SHP77 (cell line): ENCODE results near the gene CCDC97.
"Not testable (repeated sequence)": the region's sequence is repeated elsewhere in the genome, so short reads cannot be mapped to it uniquely, and the experiment has no call there.

Experiments used
- DNase-seq, 2 experiments: peaks; one replicate each; lab custom pipeline; 2025; lab: John Stamatoyannopoulos, UW

Gene CCDC97

DNA sequence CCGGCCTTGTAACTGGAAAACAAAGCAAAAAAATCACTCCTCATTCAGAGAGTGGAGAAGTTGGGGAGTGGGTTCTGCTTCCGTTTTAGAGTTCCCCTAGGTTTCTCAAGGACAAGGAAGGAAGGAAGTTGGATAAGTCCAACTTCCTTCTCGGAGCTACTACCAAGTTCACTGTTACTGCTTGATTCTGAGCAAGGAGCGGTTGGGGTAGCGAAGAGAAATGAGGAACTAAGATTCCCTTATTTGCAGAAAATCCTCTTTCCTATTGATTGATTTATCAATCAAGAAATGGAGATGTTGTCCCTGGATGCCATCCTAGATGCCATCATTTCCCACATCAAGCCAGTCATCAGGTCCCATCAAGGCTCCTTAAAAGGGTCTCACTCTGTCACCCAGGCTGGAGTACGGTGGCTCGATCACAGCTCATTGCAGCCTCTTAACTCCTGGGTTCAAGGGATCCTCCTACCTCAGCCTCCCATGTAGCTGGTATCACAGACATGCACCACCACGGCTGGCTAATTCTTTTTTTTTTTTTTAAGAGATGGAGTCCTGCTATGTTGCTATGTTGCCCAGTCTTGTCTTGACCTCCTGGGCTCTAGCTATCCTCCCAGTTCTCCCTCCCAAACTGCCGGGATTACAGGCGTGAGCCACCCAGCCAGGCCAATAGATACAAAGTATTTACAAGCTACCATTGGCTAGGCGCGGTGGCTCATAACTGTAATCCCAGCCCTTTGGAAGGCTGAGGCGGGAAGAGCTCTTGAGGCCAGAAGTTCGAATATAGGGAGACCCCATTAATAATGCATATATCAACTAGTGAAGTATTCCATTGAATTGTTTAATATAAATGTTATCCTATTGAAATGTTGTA, 54.8 kb downstream of the CCDC97 start:
- no peak for DNase-seq

DNA sequence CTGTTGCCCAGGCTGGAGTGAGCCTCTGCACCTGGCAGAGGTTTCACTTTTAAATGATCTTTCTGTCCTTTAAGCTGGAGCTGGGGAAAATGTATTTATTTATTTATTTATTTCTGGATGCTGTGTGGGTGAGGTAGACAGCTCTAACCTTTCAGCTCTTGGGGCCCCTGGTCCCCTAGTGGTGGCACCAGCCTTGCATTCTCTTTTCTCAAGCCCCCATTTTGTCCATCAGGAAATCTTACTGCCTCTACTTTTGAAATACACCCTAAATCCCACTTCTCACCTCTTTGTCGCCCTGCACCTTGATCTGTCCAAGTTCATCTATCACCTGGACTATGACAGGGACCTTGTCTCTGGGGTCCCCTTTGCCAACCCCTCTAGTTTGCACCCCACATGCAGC, 56.1 kb downstream of the CCDC97 start:
- DNase-seq = no peak

DNA sequence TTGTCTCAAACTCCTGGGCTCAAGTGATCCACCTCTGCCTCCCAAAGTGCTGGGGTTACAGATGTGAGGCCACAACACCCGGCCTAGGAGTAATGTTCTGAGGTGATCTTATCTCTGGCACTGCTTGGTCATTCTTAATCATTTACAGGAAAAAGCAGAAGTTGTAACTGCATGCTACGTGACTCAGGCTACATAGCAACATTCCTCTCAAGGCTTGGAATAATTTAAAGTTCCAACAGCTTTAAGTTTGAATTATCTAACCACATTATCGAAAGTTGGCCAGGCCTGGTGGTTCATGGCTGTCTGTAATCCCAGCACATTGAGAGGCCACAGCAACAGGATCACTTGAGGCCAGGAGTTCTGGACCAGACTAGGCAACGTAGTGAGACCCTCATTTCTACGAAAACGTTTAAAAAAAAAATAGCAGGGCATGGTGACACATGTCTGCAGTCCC, 57.9 kb downstream of the CCDC97 start:
- no peak for DNase-seq

DNA sequence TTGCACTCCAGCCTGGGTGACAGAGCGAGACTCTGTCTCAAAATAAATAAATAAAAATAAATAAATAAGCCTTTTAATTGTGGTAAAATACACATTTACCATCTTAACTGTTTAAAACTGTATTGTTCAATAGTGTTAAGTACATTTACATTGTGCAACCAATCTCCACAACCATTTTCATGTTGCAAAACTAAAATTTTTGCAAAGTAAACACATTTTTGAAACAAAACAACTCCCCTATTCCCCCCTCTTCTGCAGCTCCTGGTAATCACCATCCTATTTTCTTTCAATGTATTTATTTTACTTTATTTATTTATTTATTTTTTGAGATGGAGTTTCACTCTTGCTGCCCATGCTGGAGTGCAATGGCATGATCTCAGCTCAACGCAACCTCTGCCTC, 59.8 kb downstream of the CCDC97 start:
- DNase-seq = no peak

DNA sequence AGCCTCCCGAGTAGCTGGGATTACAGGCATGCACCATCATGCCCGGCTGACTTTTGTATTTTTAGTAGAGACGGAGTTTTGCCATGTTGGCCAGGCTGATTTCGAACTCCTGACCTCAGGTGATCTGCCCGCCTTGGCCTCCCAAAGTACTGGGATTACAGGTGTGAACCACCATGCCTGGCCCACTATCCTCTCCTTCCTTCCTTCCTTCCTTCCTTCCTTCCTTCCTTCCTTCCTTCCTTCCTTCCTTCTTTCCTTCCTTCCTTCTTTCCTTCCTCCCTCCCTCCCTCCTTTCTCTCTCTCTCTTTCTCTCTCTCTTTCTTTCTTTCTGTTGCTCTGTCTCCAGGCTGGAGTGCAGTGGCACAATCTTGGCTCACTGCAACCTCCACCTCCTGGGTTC, 61.1 kb downstream of the CCDC97 start:
- not testable (repeated sequence) for DNase-seq

DNA sequence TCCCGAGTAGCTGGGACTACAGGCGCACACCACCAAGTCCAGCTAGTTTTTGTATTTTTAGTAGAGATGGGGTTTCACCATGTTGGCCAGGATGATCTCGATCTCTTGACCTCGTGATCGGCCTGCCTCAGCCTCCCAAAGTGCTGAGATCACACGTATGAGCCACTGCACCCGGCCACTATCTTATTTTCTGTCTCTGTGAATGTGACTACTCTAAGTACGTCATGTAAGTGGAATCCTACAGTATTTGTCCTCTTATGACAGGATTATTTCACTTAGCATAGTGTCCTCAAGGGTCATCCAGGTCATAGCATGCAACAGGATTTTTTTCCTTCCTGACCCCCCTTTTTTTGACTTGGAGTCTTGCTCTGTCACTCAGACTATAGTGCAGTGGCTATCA, 61.6 kb downstream of the CCDC97 start:
- DNase-seq = no peak

DNA sequence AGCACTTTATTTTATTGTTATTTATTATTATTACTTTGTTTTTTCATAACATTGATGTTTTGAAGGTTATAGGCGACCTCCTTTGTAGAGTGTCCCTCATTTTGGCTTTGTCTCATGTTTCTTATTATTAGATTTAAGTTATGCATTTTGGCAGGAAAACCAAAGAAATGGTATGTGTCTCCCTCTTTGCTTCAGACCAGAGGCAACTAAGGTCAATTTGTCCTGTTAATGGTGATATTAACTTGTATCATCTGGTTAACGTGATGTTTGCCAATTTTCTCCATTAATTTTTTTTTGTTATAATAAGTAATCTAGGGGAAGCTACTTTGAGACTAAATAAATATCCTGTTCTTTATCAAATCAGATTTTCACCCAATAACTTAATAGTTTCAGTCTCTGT, 62.5 kb downstream of the CCDC97 start:
- DNase-seq = no peak

DNA sequence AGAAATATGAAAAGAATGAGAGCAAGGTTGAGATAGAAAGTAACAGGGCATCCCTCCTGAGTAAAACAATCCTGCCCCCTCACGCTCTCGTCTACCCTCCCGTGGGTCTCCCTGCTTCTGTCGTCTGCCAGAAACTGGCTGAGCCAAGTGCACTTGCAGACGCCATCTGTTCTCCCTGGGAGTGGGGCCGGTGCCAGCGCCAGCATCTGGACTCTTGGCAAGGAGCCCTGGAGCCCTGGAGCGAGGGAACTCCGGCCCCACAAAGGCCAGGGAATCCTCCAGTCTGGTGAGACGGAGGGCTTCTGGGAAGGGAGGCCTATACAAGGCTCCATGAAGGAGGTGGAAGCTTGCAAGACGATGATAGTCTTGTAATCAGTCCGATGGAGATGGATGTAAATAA, 64.0 kb downstream of the CCDC97 start:
- peak; percentile 74 to 81 for DNase-seq
